HG02938 (cell line): ENCODE results near the gene INPP5K.
"Not testable (repeated sequence)": the region's sequence is repeated elsewhere in the genome, so short reads cannot be mapped to it uniquely, and the experiment has no call there.

Experiments used
- ATAC-seq: cut with Tn5 transposase; IDR thresholded peaks from one replicate; pipeline ENCODE4 v1.9.1; 2021; ENCODE audit warnings: mild to moderate bottlenecking, moderate library complexity; ENCODE audit not compliant: unreplicated experiment

INPP5K gene

GRCh38 chr17:1469231-1469852 is 47.1 kb downstream of the INPP5K start:
- no peak for ATAC-seq

DNA sequence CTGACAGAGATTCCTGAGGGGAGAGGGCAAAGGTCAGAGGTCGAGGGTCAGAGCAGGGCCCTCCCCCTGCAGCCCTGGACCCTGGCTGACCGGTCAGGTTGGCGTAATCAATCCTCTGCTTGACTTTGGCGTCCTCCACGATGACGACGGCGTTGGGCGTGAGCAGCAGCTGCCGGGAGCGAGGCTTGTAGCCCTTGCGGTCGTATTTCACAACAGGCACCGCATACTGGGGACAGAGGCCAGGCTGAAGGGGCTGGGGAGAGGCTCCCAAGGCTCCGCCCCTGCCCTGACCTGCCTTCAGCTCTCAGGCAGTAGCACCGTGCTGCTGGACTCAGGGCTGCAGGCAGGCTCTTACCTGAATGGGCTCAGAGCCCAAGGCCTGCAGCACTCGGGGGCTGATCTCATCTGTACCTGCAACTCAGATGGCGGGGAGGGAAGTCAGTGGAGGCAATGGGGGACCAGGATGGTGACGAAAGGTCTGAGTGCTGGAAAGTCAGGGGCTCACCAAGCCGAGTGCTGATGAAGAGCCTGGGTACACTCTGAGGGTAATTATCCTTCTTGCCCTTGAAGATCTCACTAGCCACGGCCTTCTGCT is 48.4 kb downstream of the INPP5K start:
- ATAC-seq: no peak

- no peak for ATAC-seq
Measured at GRCh38 chr17:1467258-1467657, 49.2 kb downstream of the INPP5K start.

DNA sequence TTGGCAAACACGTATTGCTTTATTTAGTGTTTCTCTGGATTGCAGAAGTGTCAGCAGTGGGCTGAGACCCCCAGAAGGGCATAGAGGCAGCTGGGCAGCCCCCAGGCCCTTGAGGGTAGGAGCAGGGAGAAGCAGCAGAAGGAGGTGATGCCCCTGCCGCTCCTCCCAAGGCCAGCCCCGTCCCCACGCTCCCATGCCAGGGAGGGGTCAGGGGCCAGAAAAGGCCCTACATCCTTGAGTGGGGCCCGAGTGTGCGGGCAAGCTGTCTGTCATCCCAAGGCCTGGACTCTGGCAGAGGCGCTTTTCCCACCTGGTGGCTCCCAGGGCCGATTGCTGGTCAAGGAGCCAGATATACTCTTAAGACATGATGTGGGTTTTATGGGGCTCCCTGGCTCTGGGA is 52.2 kb downstream of the INPP5K start:
- ATAC-seq: no peak

- ATAC-seq: no peak
Measured at GRCh38 chr17:1462164-1463112, 54.0 kb downstream of the INPP5K start.

GRCh38 chr17:1461198-1461944 is 55.0 kb downstream of the INPP5K start:
- no peak for ATAC-seq

GRCh38 chr17:1460233-1460632 is 56.2 kb downstream of the INPP5K start:
- no peak for ATAC-seq

DNA sequence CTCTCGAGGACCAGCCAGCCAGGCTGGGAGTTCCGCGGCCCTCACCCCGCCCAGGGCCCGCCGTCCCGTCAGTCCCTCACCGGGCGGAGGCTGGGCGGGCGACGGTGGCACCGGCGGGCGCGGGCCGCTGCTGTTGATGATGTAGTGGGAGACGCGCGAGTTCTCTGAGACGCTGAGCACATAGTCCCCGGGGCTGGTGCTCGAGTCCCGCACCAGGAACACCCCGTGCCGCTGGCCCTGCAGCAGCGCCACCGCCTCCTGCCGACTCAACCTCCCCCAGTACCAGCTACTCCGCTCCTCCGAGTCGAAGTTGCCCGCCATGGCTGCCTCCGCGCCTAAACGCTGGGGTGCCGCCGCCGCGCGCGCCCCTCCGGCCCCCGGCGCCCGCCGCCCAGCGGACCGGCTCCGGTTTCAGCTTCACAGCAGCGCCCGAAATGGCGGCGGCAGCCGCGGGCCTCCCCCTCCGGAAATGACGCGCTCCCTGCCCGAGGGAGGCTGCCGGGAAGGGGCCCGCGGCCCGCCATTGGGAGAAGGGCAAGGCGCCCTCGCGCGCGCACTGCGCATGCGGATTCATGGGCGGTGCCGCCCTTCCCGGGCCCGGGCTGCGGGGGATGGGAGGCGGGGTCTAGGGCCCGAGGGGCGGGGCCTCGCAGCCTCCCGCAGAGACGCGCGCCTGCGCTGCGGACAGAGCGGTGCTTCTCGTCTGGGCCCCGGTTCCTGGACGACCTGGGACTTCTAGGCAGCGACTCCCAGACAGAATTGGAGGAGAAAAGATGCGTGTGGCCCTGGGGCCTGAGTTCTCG is 60.4 kb downstream of the INPP5K start, which contains the start of gene CRK:
CRK (minus strand) TSS at position 436 of the 803 bp plus-strand sequence; CDS start at position 321, 115 bp downstream.
- ATAC-seq: peak; percentile 68

- ATAC-seq: peak; percentile 30
Measured at GRCh38 chr17:1455291-1455796, 61.1 kb downstream of the INPP5K start.

GRCh38 chr17:1454541-1454940 is 61.9 kb downstream of the INPP5K start:
- no peak for ATAC-seq

DNA sequence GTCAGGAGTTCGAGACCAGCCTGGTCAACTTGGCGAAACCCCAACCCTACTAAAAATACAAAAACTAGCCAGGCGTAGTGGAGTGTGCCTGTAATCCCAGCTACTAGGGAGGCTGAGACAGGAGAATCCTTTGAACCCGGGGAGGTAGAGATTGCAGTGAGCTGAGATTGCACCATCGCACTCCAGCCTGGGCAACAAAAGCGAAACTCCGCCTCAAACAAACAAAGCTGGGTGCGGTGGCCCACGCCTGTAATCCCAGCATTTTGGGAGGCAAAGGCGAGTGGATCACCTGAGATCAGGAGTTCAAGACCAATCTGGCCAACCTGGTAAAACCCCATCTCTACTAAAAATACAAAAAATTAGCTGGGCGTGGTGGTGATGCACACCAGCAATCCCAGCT is 62.7 kb downstream of the INPP5K start:
- not testable (repeated sequence) for ATAC-seq

GRCh38 chr17:1452836-1453235 is 63.6 kb downstream of the INPP5K start:
- ATAC-seq: no peak

DNA sequence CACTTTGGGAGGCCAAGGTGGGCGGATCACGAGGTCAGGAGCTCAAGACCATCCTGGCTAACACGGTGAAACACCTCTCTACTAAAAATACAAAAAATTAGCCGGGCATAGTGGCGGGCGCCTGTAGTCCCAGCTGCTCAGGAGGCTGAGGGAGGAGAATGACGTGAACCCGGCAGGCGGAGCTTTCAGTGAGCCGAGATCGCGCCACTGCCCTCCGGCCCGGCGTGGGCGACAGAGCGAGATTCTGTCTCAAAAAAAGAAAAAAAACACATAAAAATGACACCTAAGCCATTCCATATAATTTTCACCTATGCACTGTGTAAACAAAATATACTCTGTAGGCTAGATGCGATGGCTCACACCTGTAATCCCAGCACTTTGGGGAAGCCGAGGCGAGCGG is 66.2 kb downstream of the INPP5K start:
- not testable (repeated sequence) for ATAC-seq

DNA sequence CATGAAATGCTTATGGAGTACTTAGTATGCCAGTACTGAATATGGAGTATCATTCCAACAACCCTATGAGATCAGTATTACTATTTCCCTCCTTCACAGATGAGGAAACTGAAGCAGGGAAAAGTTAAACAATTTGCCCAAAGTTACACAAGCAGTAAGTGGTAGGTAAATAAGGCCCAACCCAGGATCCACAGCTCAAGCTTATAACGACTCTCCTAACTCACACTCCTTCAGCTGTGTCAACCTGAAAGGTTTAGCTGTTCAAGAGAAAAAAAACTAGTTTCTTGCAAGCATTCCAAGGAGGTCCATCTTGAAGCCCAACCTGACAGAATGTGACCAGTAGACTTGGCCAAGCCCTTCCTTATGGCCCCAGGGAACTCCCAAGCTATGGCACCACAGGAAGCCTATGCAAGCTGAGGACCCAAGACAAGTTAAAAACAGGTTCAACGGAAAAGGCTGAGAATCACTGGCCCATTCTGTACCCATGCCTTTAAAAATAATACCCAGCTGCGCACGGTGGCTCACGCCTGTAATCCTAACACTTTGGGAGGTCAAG is 66.9 kb downstream of the INPP5K start:
- no peak for ATAC-seq

GRCh38 chr17:1447052-1447451 is 69.4 kb downstream of the INPP5K start:
- ATAC-seq: no peak

- no peak for ATAC-seq
Measured at GRCh38 chr17:1446201-1446600, 70.2 kb downstream of the INPP5K start.

GRCh38 chr17:1445695-1446094 is 70.7 kb downstream of the INPP5K start:
- not testable (repeated sequence) for ATAC-seq
